Heart left ventricle (tissue), 16 donors: ENCODE results near the gene IFITM2. TPM values are rescaled to one million over a fixed set of nuclear protein-coding genes. Genes with fewer than 3 reads are reported as not detected.
"Not testable (repeated sequence)": the region's sequence is repeated elsewhere in the genome, so short reads cannot be mapped to it uniquely, and the experiment has no call there.

Experiments used
- ATAC-seq, 4 donors: fragments of 200-7000 bp; cut with Tn5 transposase; one replicate each; pipeline ENCODE4 v1.9.1; 2020 to 2022; ENCODE audit warnings: moderate library complexity in 4 of 4, mild to moderate bottlenecking in 3 of 4, moderate number of reproducible peaks in 1 of 4
- DNase-seq, 5 donors: peaks; one replicate each; pipeline ENCODE4 v3.0.0-alpha.2; 2020
- H3K27ac ChIP-seq, 12 donors: fragments of 200-600 bp; sonication (generic) in 4 of 12; one replicate each; pipeline versions ENCODE4 v1.5.0 to v1.8.0; 2016 to 2022; ENCODE audit warnings: mild to moderate bottlenecking in 2 of 12
- H3K27me3 ChIP-seq, 9 donors: fragments of 200-600 bp; sonication (generic) in 2 of 9; one replicate each; pipeline versions ENCODE4 v1.5.1 to v1.8.0; 2016 to 2022; ENCODE audit warnings: mild to moderate bottlenecking in 3 of 9
- H3K36me3 ChIP-seq, 9 donors: fragments of 200-600 bp; sonication (generic) in 2 of 9; one replicate each; pipeline versions ENCODE4 v1.5.0 to v1.8.0; 2018 to 2022; ENCODE audit warnings: mild to moderate bottlenecking in 2 of 9
- H3K4me1 ChIP-seq, 12 donors: fragments of 200-600 bp; sonication (generic) in 4 of 12; one replicate each; pipeline versions ENCODE4 v1.5.0 to v1.8.0; 2016 to 2022; ENCODE audit warnings: mild to moderate bottlenecking in 3 of 12
- H3K4me3 ChIP-seq, 12 donors: fragments of 200-600 bp; sonication (generic) in 4 of 12; one replicate each; pipeline versions ENCODE4 v1.5.0 to v1.8.0; 2017 to 2022; ENCODE audit warnings: mild to moderate bottlenecking in 9 of 12, moderate library complexity in 4 of 12
- H3K9me3 ChIP-seq, 12 donors: fragments of 200-600 bp; sonication (generic) in 4 of 12; one replicate each; pipeline versions ENCODE4 v1.5.0 to v1.8.0; 2016 to 2022; ENCODE audit warnings: mild to moderate bottlenecking in 1 of 12
- POLR2A ChIP-seq, 2 donors: fragments of 450-650 bp; IDR thresholded peaks; one replicate each; pipeline ENCODE4 v1.6.1; 2017; ENCODE audit warnings: antibody characterized with exemption in 2 of 2, mild to moderate bottlenecking in 2 of 2, moderate library complexity in 2 of 2
- WGBS, 4 donors: extraction: QIAGEN DNeasy Blood & Tissue Kit in 2 of 4; methylation state at CpG; one replicate each; pipeline versions ENCODE4 v1.1.5 to v1.1.7; 2013 to 2018; 5-methylcytosine and 5-hydroxymethylcytosine counted together
- intact Hi-C, 10 donors: fragments of 100-400 bp; cut with DNase I; formaldehyde crosslinking; loops; one replicate each; pipeline versions ENCODE4 v1.11.1 to v1.14.2; 2022
- polyA plus RNA-seq, 2 donors: library from polyadenylated mRNA; stranded (reverse); fragments of 200-250 nt; gene quantifications; one replicate each; pipeline ENCODE4 v1.2.3, GENCODE V29; 2013
- total RNA-seq, 9 donors: library from RNA; depleted of rRNA in 2 of 9; stranded (reverse); fragments of >200 nt in 2 of 9; fragmentation: NEBNext Ultra II Directional in 3 of 9; extraction: Animal tissue kit (Norgen Biotek cat#: 25700) in 3 of 9; gene quantifications; one replicate each; pipeline versions ENCODE4 v1.1.0 to v1.2.4, GENCODE V29; 2016 to 2023
- TF ChIP-seq, protein P1 (sequence below), 12 donors: fragments of 200-600 bp; sonication (generic) in 4 of 12; IDR thresholded peaks; one replicate each; pipeline versions ENCODE4 v1.5.0 to v1.8.0; 2018 to 2022; ENCODE audit warnings: antibody characterized with exemption in 12 of 12, mild to moderate bottlenecking in 5 of 12
- donor health status: ischemic (EF 13 %, LVEDD 7.1; RV severe dilation, severe dysfunction).
- donor health status: healthy with polysubstance abuse.
- donor health status: DM: no; HTN: yes; CAD: no.
- donor health status: DM: no; HTN: no; CAD: no.
- donor health status: ischemic (EF 25% LVEDD 6.9; RV normal size, moderate dysfunction).
- donor health status: ischemic (EF 25% LVEDD 5.7; RV mildly dilated, moderate dysfunction).
- donor health status: healthy.
- donor health status: DM: yes; HTN: yes; CAD: no.
- donor health status: ischemic (EF 35%, LVEDD 5.7; RV mildly dilated, moderate dysfunction).
- donor health status: nonischemic (EF 11% LVEDD 7.7; RV severe dilation, severe dysfunction).
- donor health status: DM: yes; HTN: yes; CAD: no.
- donor health status: PGD.
- donor health status: ischemic (EF 29% LVEDD 5.4; RV normal size, mild dysfunction).
- donor health status: nonischemic (EF 23%, LVEDD 6.1; RV moderate dilation, normal function).

Gene IFITM2
- total and polyA plus RNA-seq, 11 donors, result 116 to 501 (median 154) TPM

GRCh38 chr11:344836-345578 is 37.4 kb downstream of the IFITM2 start:
- Histone ChIP-seq H3K27me3 (no peaks in the 10 kb centered on the region), H3K4me3 (no peak overlapping the region), H3K36me3 (no peaks in the 10 kb centered on the region), H3K4me1 (peaks cover 0 to 7% (median 0%) of the 10 kb centered on the region in 12 donors), H3K27ac (no peak overlapping the region), H3K9me3 (no peaks in the 10 kb centered on the region)
- DNase-seq, result peak in 1 of 5 donors; percentile 1
- WGBS, 4 donors, result 90 to 92% (median 90%) methylated on average over 11 of the region's 11 CpGs
- TF ChIP-seq, protein P1, sequence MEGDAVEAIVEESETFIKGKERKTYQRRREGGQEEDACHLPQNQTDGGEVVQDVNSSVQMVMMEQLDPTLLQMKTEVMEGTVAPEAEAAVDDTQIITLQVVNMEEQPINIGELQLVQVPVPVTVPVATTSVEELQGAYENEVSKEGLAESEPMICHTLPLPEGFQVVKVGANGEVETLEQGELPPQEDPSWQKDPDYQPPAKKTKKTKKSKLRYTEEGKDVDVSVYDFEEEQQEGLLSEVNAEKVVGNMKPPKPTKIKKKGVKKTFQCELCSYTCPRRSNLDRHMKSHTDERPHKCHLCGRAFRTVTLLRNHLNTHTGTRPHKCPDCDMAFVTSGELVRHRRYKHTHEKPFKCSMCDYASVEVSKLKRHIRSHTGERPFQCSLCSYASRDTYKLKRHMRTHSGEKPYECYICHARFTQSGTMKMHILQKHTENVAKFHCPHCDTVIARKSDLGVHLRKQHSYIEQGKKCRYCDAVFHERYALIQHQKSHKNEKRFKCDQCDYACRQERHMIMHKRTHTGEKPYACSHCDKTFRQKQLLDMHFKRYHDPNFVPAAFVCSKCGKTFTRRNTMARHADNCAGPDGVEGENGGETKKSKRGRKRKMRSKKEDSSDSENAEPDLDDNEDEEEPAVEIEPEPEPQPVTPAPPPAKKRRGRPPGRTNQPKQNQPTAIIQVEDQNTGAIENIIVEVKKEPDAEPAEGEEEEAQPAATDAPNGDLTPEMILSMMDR (IDR thresholded peaks at IDR 0.05), result no peak
- TF ChIP-seq POLR2A (IDR thresholded peaks at IDR 0.05), result no peak
- ATAC-seq, result no peak
- intact Hi-C loops, result no loop called here

DNA sequence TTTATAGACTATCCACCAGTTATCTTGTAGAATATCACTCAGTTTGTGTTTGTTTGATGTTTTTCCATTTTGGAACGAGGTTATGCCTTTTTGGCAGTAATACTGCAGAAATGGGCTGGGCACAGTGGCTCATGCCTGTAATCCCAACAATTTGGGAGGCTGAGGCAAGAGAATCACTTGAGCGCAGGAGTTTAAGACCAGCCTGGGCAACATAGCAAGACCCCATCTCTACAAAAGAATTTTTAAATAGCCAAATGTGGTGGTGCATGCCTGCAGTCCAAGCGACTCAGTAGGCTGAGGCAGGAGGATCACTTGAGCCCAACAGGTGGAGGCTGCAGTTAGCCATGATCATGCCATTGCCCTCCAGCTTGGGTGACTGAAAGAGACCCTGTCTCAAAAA is 38.9 kb downstream of the IFITM2 start:
- Histone ChIP-seq H3K9me3 (no peaks in the 10 kb centered on the region), H3K36me3 (no peaks in the 10 kb centered on the region), H3K27me3 (no peaks in the 10 kb centered on the region), H3K4me1 (peaks cover 0 to 13% (median 0%) of the 10 kb centered on the region in 12 donors), H3K27ac (no peak overlapping the region), H3K4me3 (no peak overlapping the region)
- DNase-seq (no peak), ATAC-seq (no peak)
- 85 to 92% (median 90%) methylated on average over 3 of the region's 3 CpGs for WGBS, 4 donors
- TF ChIP-seq POLR2A (IDR thresholded peaks at IDR 0.05), result no peak
- TF ChIP-seq, protein P1 (IDR thresholded peaks at IDR 0.05), result no peak
- intact Hi-C loops, result no loop called here

GRCh38 chr11:349270-349954 is 41.8 kb downstream of the IFITM2 start:
- H3K27ac ChIP-seq, H3K4me3 ChIP-seq, ATAC-seq, intact Hi-C loops, H3K27me3 ChIP-seq, H3K9me3 ChIP-seq, H3K36me3 ChIP-seq: not testable (repeated sequence)
- WGBS, 4 donors, result 91 to 96% (median 92%) methylated on average over 8 of the region's 8 CpGs
- peaks cover 4 to 35% (median 20%) of the 10 kb centered on the region in 12 donors for H3K4me1 ChIP-seq
- peak in 1 of 5 donors; percentile 18 for DNase-seq

GRCh38 chr11:350033-350722 is 42.6 kb downstream of the IFITM2 start:
- intact Hi-C loops, result loop anchor here in 3 of 10 donors (5.0 to 10.0 kb wide), 4 partner anchors 33 to 455 kb away; partner anchors contain the start of genes IFITM1 (in 1 of the 3), IFITM2 (in 1 of the 3), PIDD1 (in 1 of the 3) and RPLP2 (in 1 of the 3)
- ATAC-seq, H3K27me3 ChIP-seq, H3K36me3 ChIP-seq, H3K9me3 ChIP-seq, H3K4me3 ChIP-seq: not testable (repeated sequence)
- H3K27ac ChIP-seq, result peak overlapping the region in 1 of 12 donors; percentile 59
- peaks cover 4 to 41% (median 24%) of the 10 kb centered on the region in 12 donors for H3K4me1 ChIP-seq
- peak in 1 of 5 donors; percentile 35 for DNase-seq
- whole genome bisulfite sequencing, 4 donors, result 76 to 80% (median 78%) methylated on average over 16 of the region's 16 CpGs
